Measurements from ENCODE around the gene MIS12.

GRCh38 chr17:5506307-5506706, 19.9 kb downstream of the MIS12 start:
- TF ChIP-seq CTCF (IDR thresholded peaks at IDR 0.05) (no peak), EZH2 (IDR thresholded peaks at IDR 0.05) (no peak)
